Transverse colon (tissue), 4 donors: ENCODE data around the gene G6PC3.
A peak's percentile ranks its signal among the peaks of the same experiment; 100 is the strongest.

Source experiments
- POLR2AphosphoS5 ChIP-seq, 3 donors: sonication (generic); formaldehyde crosslinking; IDR thresholded peaks; one replicate each; pipeline ENCODE4 v1.6.1; 2016; ENCODE audit warnings: antibody characterized with exemption in 3 of 3
- TF ChIP-seq, protein P1 (sequence below), 5 experiments: fragments of 200-600 bp in 3 of 5; fragments of 450-650 bp in 2 of 5; sonication (generic) in 3 of 5; IDR thresholded peaks; 1 replicate in 2 of 5; 2 replicates in 3 of 5; pipeline ENCODE4 v1.5.1; 2016 to 2017; ENCODE audit warnings: antibody characterized with exemption in 5 of 5, inconsistent platforms in 3 of 5, mild to moderate bottlenecking in 2 of 5, moderate library complexity in 1 of 5

DNA sequence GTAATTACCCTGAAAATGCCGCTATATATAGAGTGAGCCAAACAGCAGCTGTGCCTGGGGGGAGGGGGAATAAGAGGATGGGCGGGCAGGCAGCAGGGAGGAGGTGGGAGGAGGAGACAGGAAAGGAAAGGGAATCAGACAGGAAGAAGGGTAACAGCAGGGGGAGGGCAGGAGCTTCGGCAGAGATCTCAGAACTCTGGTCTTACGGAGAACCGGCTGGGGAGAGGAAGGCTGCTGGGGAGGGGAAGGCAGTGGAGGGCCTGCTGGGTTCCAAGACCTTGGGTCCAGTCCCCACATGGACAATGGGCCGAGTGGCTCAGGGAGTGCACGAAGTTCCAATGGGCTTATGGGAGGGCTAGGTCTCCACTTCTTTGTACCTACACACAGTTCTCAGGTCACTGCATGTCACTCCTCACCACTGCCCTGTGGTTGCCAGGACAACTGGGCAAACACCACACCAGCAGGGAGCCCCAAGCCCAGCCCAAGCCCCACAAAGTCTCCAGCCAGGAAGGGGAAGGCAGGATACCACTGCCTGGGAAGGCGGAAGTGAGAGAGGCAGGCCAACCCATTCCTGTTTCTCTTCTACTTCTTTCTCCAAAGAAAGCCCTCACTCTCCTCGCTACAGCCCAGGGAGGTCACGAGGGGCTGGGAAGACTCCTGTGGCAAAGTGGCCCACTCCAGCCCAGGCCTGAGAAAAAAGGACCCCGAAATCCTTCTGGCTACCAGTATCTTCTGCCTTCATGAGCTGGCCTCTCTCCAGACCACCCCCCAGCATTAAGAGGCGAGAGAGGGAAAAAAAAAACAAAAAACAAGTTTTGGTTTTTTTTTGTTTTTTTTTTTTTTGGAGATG lies 25.3 kb downstream of the G6PC3 start:
- TF ChIP-seq, protein P1, sequence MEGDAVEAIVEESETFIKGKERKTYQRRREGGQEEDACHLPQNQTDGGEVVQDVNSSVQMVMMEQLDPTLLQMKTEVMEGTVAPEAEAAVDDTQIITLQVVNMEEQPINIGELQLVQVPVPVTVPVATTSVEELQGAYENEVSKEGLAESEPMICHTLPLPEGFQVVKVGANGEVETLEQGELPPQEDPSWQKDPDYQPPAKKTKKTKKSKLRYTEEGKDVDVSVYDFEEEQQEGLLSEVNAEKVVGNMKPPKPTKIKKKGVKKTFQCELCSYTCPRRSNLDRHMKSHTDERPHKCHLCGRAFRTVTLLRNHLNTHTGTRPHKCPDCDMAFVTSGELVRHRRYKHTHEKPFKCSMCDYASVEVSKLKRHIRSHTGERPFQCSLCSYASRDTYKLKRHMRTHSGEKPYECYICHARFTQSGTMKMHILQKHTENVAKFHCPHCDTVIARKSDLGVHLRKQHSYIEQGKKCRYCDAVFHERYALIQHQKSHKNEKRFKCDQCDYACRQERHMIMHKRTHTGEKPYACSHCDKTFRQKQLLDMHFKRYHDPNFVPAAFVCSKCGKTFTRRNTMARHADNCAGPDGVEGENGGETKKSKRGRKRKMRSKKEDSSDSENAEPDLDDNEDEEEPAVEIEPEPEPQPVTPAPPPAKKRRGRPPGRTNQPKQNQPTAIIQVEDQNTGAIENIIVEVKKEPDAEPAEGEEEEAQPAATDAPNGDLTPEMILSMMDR (IDR thresholded peaks at IDR 0.05) = no peak
- TF ChIP-seq POLR2AphosphoS5 (IDR thresholded peaks at IDR 0.05) = peak in 1 of 3 donors; percentile 12
